Neural progenitor cell (in vitro differentiated cells): ENCODE measurements around the gene KDM4B. TPM values are rescaled to one million over a fixed set of nuclear protein-coding genes. Genes with fewer than 3 reads are reported as not detected.
A peak's percentile ranks its signal among the peaks of the same experiment; 100 is the strongest.

Experiments used
- DNase-seq: peaks from one replicate; pipeline ENCODE4 v3.0.0-alpha.2; 2016; ENCODE audit warnings: low spot score
- H2AFZ ChIP-seq: fragments of 200-600 bp; sonication (generic); replicated peaks from 2 replicates; pipeline ENCODE4 v1.6.1; 2016; ENCODE audit warnings: antibody characterized with exemption
- H3F3A ChIP-seq: fragments of 200-600 bp; sonication (generic); 2 replicates; pipeline ENCODE4 v1.6.1; 2016; ENCODE audit warnings: antibody characterized with exemption, low read depth
- H3K27ac ChIP-seq: fragments of 200-600 bp; sonication (generic); 2 replicates; pipeline ENCODE4 v1.5.1; 2016; ENCODE audit warnings: mild to moderate bottlenecking
- H3K27me3 ChIP-seq: fragments of 200-600 bp; sonication (generic); 2 replicates; pipeline ENCODE4 v1.6.1; 2016; ENCODE audit warnings: mild to moderate bottlenecking, moderate library complexity
- H3K36me3 ChIP-seq: fragments of 200-600 bp; sonication (generic); 2 replicates; pipeline ENCODE4 v1.5.1; 2016
- H3K4me1 ChIP-seq: fragments of 200-600 bp; sonication (generic); 2 replicates; pipeline ENCODE4 v1.6.1; 2016; ENCODE audit warnings: mixed run types
- H3K4me2 ChIP-seq: fragments of 200-600 bp; sonication (generic); 2 replicates; pipeline ENCODE4 v1.6.1; 2016
- H3K4me3 ChIP-seq: fragments of 200-600 bp; sonication (generic); 2 replicates; pipeline ENCODE4 v1.5.1; 2016
- H3K79me2 ChIP-seq: fragments of 200-600 bp; sonication (generic); 2 replicates; pipeline ENCODE4 v1.6.1; 2016; ENCODE audit warnings: low read depth
- H3K9ac ChIP-seq: fragments of 200-600 bp; sonication (generic); 2 replicates; pipeline ENCODE4 v1.6.1; 2016
- H3K9me3 ChIP-seq: fragments of 200-600 bp; sonication (generic); 2 replicates; pipeline ENCODE4 v1.5.1; 2016; ENCODE audit warnings: low read depth
- H4K20me1 ChIP-seq: fragments of 200-600 bp; sonication (generic); 2 replicates; pipeline ENCODE4 v1.6.1; 2016; ENCODE audit warnings: low read depth
- H3K27ac Mint-ChIP-seq: 3 replicates; pipeline ENCODE4 v1.8.0; 2021; ENCODE audit warnings: mixed read lengths
- H3K27me3 Mint-ChIP-seq: 2 replicates; pipeline ENCODE4 v1.8.0; 2022; ENCODE audit warnings: low read depth, mild to moderate bottlenecking, inconsistent platforms, moderate library complexity, mixed read lengths; ENCODE audit not compliant: insufficient read depth
- H3K36me3 Mint-ChIP-seq: 3 replicates; pipeline ENCODE4 v1.8.0; 2021; ENCODE audit warnings: mixed read lengths
- H3K4me1 Mint-ChIP-seq: 3 replicates; pipeline ENCODE4 v1.8.0; 2021; ENCODE audit warnings: mixed read lengths
- H3K4me3 Mint-ChIP-seq: 3 replicates; pipeline ENCODE4 v1.8.0; 2021; ENCODE audit warnings: mild to moderate bottlenecking, moderate library complexity, mixed read lengths
- H3K9me3 Mint-ChIP-seq: 3 replicates; pipeline ENCODE4 v1.8.0; 2020; ENCODE audit warnings: mixed read lengths
- EZH2 ChIP-seq: fragments of 200-600 bp; sonication (generic); IDR thresholded peaks from 2 replicates; pipeline ENCODE4 v1.6.1; 2017; ENCODE audit warnings: antibody characterized with exemption, mild to moderate bottlenecking, moderate library complexity
- EZH2phosphoT487 ChIP-seq: fragments of 200-600 bp; sonication (generic); IDR thresholded peaks from 2 replicates; pipeline ENCODE4 v1.6.1; 2017; ENCODE audit warnings: antibody characterized with exemption
- total RNA-seq: library from RNA; depleted of rRNA; stranded (reverse); fragments of >200 nt; gene quantifications from 2 replicates; pipeline ENCODE4 v1.2.3, GENCODE V29; 2015; ENCODE audit warnings: low replicate concordance
- TF ChIP-seq, protein P1 (sequence below): fragments of 200-600 bp; sonication (generic); IDR thresholded peaks from 2 replicates; pipeline ENCODE4 v1.5.1; 2017; ENCODE audit warnings: antibody characterized with exemption, mild to moderate bottlenecking

The KDM4B gene
- total RNA-seq, 1 donor from 2014 or later, result 16.0 TPM

DNA sequence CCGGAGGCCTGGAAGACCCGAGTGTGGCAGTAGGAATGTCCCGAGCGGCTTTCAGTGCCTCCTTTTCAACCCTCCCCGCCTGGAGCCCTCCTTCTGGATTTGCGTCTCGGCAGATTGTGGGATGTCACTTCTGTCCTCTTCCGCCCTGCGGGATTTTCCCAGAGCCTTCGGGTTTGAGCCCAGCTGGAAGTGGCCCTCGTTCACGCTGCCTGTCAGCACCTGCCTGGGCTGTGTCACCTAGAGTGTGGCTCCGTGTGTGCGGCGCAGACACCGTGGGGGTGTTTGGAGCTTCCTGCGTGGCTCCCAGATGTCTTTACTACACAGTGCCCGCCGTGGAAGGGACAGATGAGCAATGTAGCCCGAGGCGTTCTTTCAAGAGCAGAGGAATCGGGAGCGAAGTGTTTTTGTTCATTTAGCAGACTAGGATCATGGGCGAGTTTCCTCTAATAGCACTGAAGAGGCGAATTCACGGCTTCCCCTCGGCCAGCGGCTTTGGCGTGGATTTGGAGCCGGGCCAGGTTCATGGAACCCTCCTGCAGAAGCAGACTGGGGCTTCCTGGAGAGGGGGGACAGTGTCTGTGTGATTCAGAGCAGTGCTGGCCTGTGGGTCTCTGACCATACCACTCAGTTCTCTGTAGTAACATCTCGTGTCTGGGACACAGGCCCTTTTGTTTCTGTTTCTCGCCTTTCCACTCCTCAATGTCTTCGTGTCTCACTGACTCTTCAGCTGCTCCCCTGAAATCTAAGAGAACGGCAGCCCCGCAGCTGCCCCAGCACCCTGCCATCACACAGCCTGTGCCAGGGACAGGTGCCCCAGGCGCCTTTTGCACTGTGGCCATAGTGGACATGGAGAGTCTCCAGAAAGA, 68.0 kb downstream of the KDM4B start:
- Mint-ChIP-seq H3K36me3 (peaks cover 11% of the 10 kb centered on the region), H3K27me3 (no peaks in the 10 kb centered on the region), H3K27ac (peak overlapping the region; percentile 59), H3K4me3 (peak overlapping the region; percentile 3), H3K9me3 (no peaks in the 10 kb centered on the region), H3K4me1 (peaks cover 6% of the 10 kb centered on the region)
- H3K4me2 ChIP-seq, result no peak overlapping the region
- H2AFZ ChIP-seq, result no peak overlapping the region
- H3K79me2 ChIP-seq, result peaks cover 12% of the 10 kb centered on the region
- no peaks in the 10 kb centered on the region for H3K36me3 ChIP-seq
- H3F3A ChIP-seq, result peaks cover 3% of the 10 kb centered on the region
- peaks cover 53% of the 10 kb centered on the region for H4K20me1 ChIP-seq
- no peak overlapping the region for H3K4me3 ChIP-seq
- no peak overlapping the region for H3K9ac ChIP-seq
- DNase-seq, result no peak
- peak overlapping the region; percentile 25 for H3K27ac ChIP-seq
- no peaks in the 10 kb centered on the region for H3K27me3 ChIP-seq
- no peaks in the 10 kb centered on the region for H3K9me3 ChIP-seq
- no peaks in the 10 kb centered on the region for H3K4me1 ChIP-seq
- TF ChIP-seq, protein P1, sequence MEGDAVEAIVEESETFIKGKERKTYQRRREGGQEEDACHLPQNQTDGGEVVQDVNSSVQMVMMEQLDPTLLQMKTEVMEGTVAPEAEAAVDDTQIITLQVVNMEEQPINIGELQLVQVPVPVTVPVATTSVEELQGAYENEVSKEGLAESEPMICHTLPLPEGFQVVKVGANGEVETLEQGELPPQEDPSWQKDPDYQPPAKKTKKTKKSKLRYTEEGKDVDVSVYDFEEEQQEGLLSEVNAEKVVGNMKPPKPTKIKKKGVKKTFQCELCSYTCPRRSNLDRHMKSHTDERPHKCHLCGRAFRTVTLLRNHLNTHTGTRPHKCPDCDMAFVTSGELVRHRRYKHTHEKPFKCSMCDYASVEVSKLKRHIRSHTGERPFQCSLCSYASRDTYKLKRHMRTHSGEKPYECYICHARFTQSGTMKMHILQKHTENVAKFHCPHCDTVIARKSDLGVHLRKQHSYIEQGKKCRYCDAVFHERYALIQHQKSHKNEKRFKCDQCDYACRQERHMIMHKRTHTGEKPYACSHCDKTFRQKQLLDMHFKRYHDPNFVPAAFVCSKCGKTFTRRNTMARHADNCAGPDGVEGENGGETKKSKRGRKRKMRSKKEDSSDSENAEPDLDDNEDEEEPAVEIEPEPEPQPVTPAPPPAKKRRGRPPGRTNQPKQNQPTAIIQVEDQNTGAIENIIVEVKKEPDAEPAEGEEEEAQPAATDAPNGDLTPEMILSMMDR, result no peak
- TF ChIP-seq EZH2, result no peak
- TF ChIP-seq EZH2phosphoT487, result no peak

DNA sequence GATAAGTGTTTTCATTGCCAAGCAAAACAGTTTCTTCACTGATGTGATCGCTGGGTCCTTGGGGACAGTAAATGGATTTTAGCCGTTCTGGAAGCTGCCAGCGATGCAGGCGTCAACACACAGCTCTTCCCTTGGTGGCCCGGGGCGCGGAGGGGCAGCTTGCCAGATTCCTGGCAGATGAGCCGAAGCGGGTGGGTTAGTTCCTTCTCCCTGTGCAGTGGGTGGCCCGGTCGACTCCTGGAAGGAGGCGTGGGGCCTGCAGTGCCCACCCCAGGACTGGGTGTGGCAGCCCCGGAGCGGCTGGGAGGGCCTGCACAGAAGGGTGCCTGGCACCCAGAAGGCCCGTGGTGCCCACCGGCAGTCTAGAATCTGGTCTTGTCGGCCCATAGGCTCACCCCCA, 69.0 kb downstream of the KDM4B start:
- H4K20me1 ChIP-seq, result peaks cover 54% of the 10 kb centered on the region
- peaks cover 13% of the 10 kb centered on the region for H3K4me1 Mint-ChIP-seq
- DNase-seq, result no peak

DNA sequence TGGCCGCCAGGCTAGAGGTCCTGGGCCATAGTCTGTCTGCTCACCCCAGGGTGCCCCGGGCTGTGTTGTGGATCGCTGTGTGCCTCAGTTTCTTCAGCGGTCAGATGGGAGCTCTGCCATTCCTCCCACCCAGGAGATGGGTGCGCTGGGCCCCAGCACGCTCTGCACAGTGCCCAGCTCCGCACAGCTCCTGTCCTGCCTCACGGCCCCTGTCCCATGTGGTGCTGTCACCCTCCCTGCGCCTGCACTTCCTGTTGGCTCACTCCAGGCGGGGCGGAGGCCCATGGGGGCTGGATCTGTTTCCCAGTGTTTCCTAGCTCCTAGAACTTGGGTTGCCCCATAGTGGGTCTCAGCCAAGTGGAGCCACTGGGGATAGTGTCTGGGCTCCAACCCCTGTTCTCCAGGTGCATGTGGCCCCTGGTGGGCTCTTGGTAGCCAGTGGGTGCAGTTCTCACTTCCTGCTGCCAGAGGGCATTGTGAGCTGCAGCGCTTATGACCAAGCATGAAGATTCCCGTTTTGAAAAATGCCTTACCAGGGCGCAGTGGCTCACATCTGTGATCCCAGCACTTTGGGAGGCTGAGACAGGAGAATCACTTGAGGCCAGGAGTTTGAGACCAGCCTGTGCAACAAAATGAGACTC, 69.8 kb downstream of the KDM4B start:
- peak overlapping the region; percentile 33 for H3K27ac Mint-ChIP-seq
- Histone ChIP-seq H3K27me3 (no peaks in the 10 kb centered on the region), H3K4me1 (peaks cover 5% of the 10 kb centered on the region), H3K4me3 (no peak overlapping the region), H3F3A (peaks cover 9% of the 10 kb centered on the region), H3K9me3 (no peaks in the 10 kb centered on the region), H3K27ac (no peak overlapping the region), H2AFZ (no peak overlapping the region), H3K4me2 (no peak overlapping the region), H3K9ac (no peak overlapping the region), H3K36me3 (no peaks in the 10 kb centered on the region), H3K79me2 (no peaks in the 10 kb centered on the region), H4K20me1 (peaks cover 54% of the 10 kb centered on the region)
- TF ChIP-seq EZH2 (no peak), EZH2phosphoT487 (no peak)
- TF ChIP-seq, protein P1, result peak; percentile 57
- peaks cover 16% of the 10 kb centered on the region for H3K4me1 Mint-ChIP-seq
- peak; percentile 47 for DNase-seq
- peaks cover 22% of the 10 kb centered on the region for H3K36me3 Mint-ChIP-seq
- H3K9me3 Mint-ChIP-seq, result no peaks in the 10 kb centered on the region
- H3K27me3 Mint-ChIP-seq, result no peaks in the 10 kb centered on the region
- H3K4me3 Mint-ChIP-seq, result no peak overlapping the region

More for the DNA sequence above, 69.0 kb downstream of the KDM4B start:
- Histone ChIP-seq H3F3A (peaks cover 9% of the 10 kb centered on the region), H3K79me2 (peaks cover 2% of the 10 kb centered on the region), H3K27ac (no peak overlapping the region), H3K9me3 (no peaks in the 10 kb centered on the region), H3K4me2 (no peak overlapping the region), H3K36me3 (no peaks in the 10 kb centered on the region), H3K4me1 (peaks cover 5% of the 10 kb centered on the region), H3K9ac (no peak overlapping the region), H3K4me3 (no peak overlapping the region), H3K27me3 (no peaks in the 10 kb centered on the region), H2AFZ (no peak overlapping the region)
- H3K27ac Mint-ChIP-seq, result no peak overlapping the region
- H3K36me3 Mint-ChIP-seq, result peaks cover 18% of the 10 kb centered on the region
- no peaks in the 10 kb centered on the region for H3K9me3 Mint-ChIP-seq
- no peaks in the 10 kb centered on the region for H3K27me3 Mint-ChIP-seq
- no peak overlapping the region for H3K4me3 Mint-ChIP-seq
- TF ChIP-seq EZH2 (no peak), EZH2phosphoT487 (no peak)
- TF ChIP-seq, protein P1, result no peak
